ENCODE data around the gene BID.

DNA sequence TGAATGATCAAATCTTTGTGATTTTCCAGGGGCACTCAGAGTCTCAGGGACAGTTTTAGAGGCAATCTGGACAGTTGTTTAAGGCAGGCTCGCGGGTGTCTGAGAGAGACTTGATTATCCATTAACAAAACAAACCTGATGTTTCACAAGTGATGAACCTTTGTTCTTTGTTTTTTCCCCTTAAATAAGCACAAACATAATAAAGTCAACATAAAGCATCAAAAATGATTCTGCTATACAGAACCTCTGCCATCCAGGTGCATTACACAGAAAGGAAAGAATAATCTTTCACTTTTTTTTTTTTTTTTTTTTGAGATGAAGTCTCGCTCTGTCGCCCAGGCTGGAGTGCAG lies 13.2 kb downstream of the BID start:
- TF ChIP-seq POLR2A (IDR thresholded peaks at IDR 0.05) = no peak
- TF ChIP-seq, protein P1, sequence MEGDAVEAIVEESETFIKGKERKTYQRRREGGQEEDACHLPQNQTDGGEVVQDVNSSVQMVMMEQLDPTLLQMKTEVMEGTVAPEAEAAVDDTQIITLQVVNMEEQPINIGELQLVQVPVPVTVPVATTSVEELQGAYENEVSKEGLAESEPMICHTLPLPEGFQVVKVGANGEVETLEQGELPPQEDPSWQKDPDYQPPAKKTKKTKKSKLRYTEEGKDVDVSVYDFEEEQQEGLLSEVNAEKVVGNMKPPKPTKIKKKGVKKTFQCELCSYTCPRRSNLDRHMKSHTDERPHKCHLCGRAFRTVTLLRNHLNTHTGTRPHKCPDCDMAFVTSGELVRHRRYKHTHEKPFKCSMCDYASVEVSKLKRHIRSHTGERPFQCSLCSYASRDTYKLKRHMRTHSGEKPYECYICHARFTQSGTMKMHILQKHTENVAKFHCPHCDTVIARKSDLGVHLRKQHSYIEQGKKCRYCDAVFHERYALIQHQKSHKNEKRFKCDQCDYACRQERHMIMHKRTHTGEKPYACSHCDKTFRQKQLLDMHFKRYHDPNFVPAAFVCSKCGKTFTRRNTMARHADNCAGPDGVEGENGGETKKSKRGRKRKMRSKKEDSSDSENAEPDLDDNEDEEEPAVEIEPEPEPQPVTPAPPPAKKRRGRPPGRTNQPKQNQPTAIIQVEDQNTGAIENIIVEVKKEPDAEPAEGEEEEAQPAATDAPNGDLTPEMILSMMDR (IDR thresholded peaks at IDR 0.05) = no peak
